Mesendoderm (in vitro differentiated cells): ENCODE results near the gene ZRANB3.
"Not testable (repeated sequence)": the region's sequence is repeated elsewhere in the genome, so short reads cannot be mapped to it uniquely, and the experiment has no call there.

Source experiments
- DNase-seq: peaks from one replicate; pipeline ENCODE4 v3.0.0; 2013
- H2AK5ac ChIP-seq: 2 replicates; pipeline ENCODE4 v1.6.1; 2013; ENCODE audit warnings: low read length, inconsistent platforms
- H2BK120ac ChIP-seq: 2 replicates; pipeline ENCODE4 v1.6.1; 2013; ENCODE audit warnings: low read depth, mild to moderate bottlenecking, low read length, moderate library complexity, mixed read lengths
- H2BK15ac ChIP-seq: replicated peaks from 2 replicates; pipeline ENCODE4 v1.6.1; 2013; ENCODE audit warnings: low read depth, mild to moderate bottlenecking, moderate library complexity
- H2BK5ac ChIP-seq: 2 replicates; pipeline ENCODE4 v1.6.1; 2013; ENCODE audit warnings: low read length, inconsistent platforms
- H3K18ac ChIP-seq: 2 replicates; pipeline ENCODE4 v1.6.1; 2013; ENCODE audit warnings: mild to moderate bottlenecking, low read length, mixed read lengths
- H3K23ac ChIP-seq: one replicate; pipeline ENCODE4 v1.6.1; 2013; ENCODE audit warnings: low read length
- H3K27ac ChIP-seq: 2 replicates; pipeline ENCODE4 v1.5.1; 2013; ENCODE audit warnings: low read depth, mild to moderate bottlenecking, inconsistent platforms, low read length, moderate library complexity
- H3K27me3 ChIP-seq: 2 replicates; pipeline ENCODE4 v1.6.1; 2013; ENCODE audit warnings: low read length, control low read depth, mild to moderate bottlenecking, inconsistent platforms; ENCODE audit not compliant: insufficient read depth, poor library complexity
- H3K36me3 ChIP-seq: 2 replicates; pipeline ENCODE4 v1.6.1; 2013; ENCODE audit warnings: low read length, inconsistent platforms; ENCODE audit not compliant: control insufficient read depth, insufficient read depth
- H3K4ac ChIP-seq: one replicate; pipeline ENCODE4 v1.6.1; 2013; ENCODE audit warnings: low read depth, mild to moderate bottlenecking, low read length, moderate library complexity
- H3K4me1 ChIP-seq: 2 replicates; pipeline ENCODE4 v1.6.1; 2013; ENCODE audit warnings: low read depth, low read length, inconsistent platforms; ENCODE audit not compliant: control insufficient read depth
- H3K4me2 ChIP-seq: 2 replicates; pipeline ENCODE4 v1.6.1; 2013; ENCODE audit warnings: low read length
- H3K4me3 ChIP-seq: 2 replicates; pipeline ENCODE4 v1.5.1; 2013; ENCODE audit warnings: mild to moderate bottlenecking, low read length
- H3K56ac ChIP-seq: one replicate; pipeline ENCODE4 v1.6.1; 2013; ENCODE audit warnings: low read length
- H3K79me1 ChIP-seq: 2 replicates; pipeline ENCODE4 v1.6.1; 2013; ENCODE audit warnings: low read length, inconsistent platforms
- H3K79me2 ChIP-seq: 2 replicates; pipeline ENCODE4 v1.6.1; 2013; ENCODE audit warnings: mild to moderate bottlenecking, low read length; ENCODE audit not compliant: control insufficient read depth, insufficient read depth
- H3K9ac ChIP-seq: 2 replicates; pipeline ENCODE4 v1.6.1; 2013; ENCODE audit warnings: low read length, inconsistent platforms
- H4K5ac ChIP-seq: one replicate; pipeline ENCODE4 v1.6.1; 2013; ENCODE audit warnings: low read length
- H4K8ac ChIP-seq: one replicate; pipeline ENCODE4 v1.6.1; 2013; ENCODE audit warnings: low read depth, mild to moderate bottlenecking, control low read depth, low read length, moderate library complexity
- WGBS: extraction: QIAGEN DNeasy Blood & Tissue Kit; methylation state at CpG from one replicate; pipeline ENCODE4 v1.1.7; 2013; ENCODE audit warnings: low lambda C conversion rate, missing lambda C conversion rate; ENCODE audit not compliant: insufficient coverage; ENCODE audit errors: extremely low coverage; 5-methylcytosine and 5-hydroxymethylcytosine counted together

The ZRANB3 gene

GRCh38 chr2:135456835-135457234, 74.2 kb downstream of the ZRANB3 start:
- no peak overlapping the region for H3K4me2 ChIP-seq
- H3K27ac ChIP-seq = no peak overlapping the region
- H2BK5ac ChIP-seq = no peak overlapping the region
- no peak overlapping the region for H3K23ac ChIP-seq
- H3K18ac ChIP-seq = no peak overlapping the region
- no peak overlapping the region for H3K9ac ChIP-seq
- no peaks in the 10 kb centered on the region for H3K27me3 ChIP-seq
- no peak overlapping the region for H3K4ac ChIP-seq
- H2BK120ac ChIP-seq = no peak overlapping the region
- no peak overlapping the region for H2BK15ac ChIP-seq
- H3K4me1 ChIP-seq = no peaks in the 10 kb centered on the region
- H3K36me3 ChIP-seq = no peaks in the 10 kb centered on the region
- no peak overlapping the region for H3K56ac ChIP-seq
- H4K8ac ChIP-seq = no peak overlapping the region
- WGBS = no CpG with 5 or more reads among the region's 1 CpG
- H4K5ac ChIP-seq = no peak overlapping the region
- H2AK5ac ChIP-seq = no peak overlapping the region
- H3K79me1 ChIP-seq = no peaks in the 10 kb centered on the region
- H3K4me3 ChIP-seq = no peak overlapping the region
- no peak for DNase-seq
- H3K79me2 ChIP-seq = no peaks in the 10 kb centered on the region

- no peak overlapping the region for H3K27ac ChIP-seq
- H2BK120ac ChIP-seq = no peak overlapping the region
- no peak for DNase-seq
- H3K27me3 ChIP-seq = no peaks in the 10 kb centered on the region
- H3K23ac ChIP-seq = no peak overlapping the region
- no peaks in the 10 kb centered on the region for H3K4me1 ChIP-seq
- H4K5ac ChIP-seq = no peak overlapping the region
- no peaks in the 10 kb centered on the region for H3K36me3 ChIP-seq
- H3K18ac ChIP-seq = no peak overlapping the region
- no peak overlapping the region for H4K8ac ChIP-seq
- no peak overlapping the region for H3K4ac ChIP-seq
- no peak overlapping the region for H3K4me2 ChIP-seq
- H3K4me3 ChIP-seq = no peak overlapping the region
- no CpG with 5 or more reads among the region's 2 CpGs for WGBS
- H2AK5ac ChIP-seq = no peak overlapping the region
- no peak overlapping the region for H2BK15ac ChIP-seq
- H3K9ac ChIP-seq = no peak overlapping the region
- no peak overlapping the region for H2BK5ac ChIP-seq
- no peaks in the 10 kb centered on the region for H3K79me1 ChIP-seq
- H3K56ac ChIP-seq = no peak overlapping the region
- no peaks in the 10 kb centered on the region for H3K79me2 ChIP-seq
These were observed 74.6 kb downstream of the ZRANB3 start for GRCh38 chr2:135456431-135456830.

GRCh38 chr2:135454608-135455007, 76.4 kb downstream of the ZRANB3 start:
- H2BK15ac ChIP-seq = no peak overlapping the region
- no peaks in the 10 kb centered on the region for H3K36me3 ChIP-seq
- H3K79me1 ChIP-seq = no peaks in the 10 kb centered on the region
- H3K9ac ChIP-seq = no peak overlapping the region
- no peak overlapping the region for H4K5ac ChIP-seq
- H3K4me1 ChIP-seq = no peaks in the 10 kb centered on the region
- no peak overlapping the region for H2BK120ac ChIP-seq
- H3K27me3 ChIP-seq = no peaks in the 10 kb centered on the region
- no peak for DNase-seq
- no peak overlapping the region for H4K8ac ChIP-seq
- no peak overlapping the region for H3K27ac ChIP-seq
- no peak overlapping the region for H3K56ac ChIP-seq
- no peak overlapping the region for H3K18ac ChIP-seq
- H3K79me2 ChIP-seq = no peaks in the 10 kb centered on the region
- H2AK5ac ChIP-seq = no peak overlapping the region
- H3K4me2 ChIP-seq = no peak overlapping the region
- H2BK5ac ChIP-seq = no peak overlapping the region
- no peak overlapping the region for H3K4me3 ChIP-seq
- no peak overlapping the region for H3K23ac ChIP-seq
- H3K4ac ChIP-seq = no peak overlapping the region
- WGBS = no CpG with 5 or more reads among the region's 1 CpG

- H2BK120ac ChIP-seq, H2BK15ac ChIP-seq, H3K27me3 ChIP-seq, H3K56ac ChIP-seq, H3K4me3 ChIP-seq, H3K18ac ChIP-seq, H3K36me3 ChIP-seq, H3K4me1 ChIP-seq, H4K8ac ChIP-seq, H3K79me1 ChIP-seq, H2BK5ac ChIP-seq, H3K79me2 ChIP-seq, H3K9ac ChIP-seq, H3K27ac ChIP-seq, H2AK5ac ChIP-seq, H3K23ac ChIP-seq, H4K5ac ChIP-seq, H3K4ac ChIP-seq, H3K4me2 ChIP-seq: not testable (repeated sequence)
- no CpG with 5 or more reads among the region's 1 CpG for WGBS
- peak; percentile 4 for DNase-seq
These were observed 78.0 kb downstream of the ZRANB3 start for GRCh38 chr2:135453027-135453426.

- Histone ChIP-seq H3K36me3 (no peaks in the 10 kb centered on the region), H2BK5ac (no peak overlapping the region), H3K18ac (no peak overlapping the region), H3K4me2 (no peak overlapping the region), H2BK120ac (no peak overlapping the region), H3K79me1 (no peaks in the 10 kb centered on the region), H4K5ac (no peak overlapping the region), H3K23ac (no peak overlapping the region), H2BK15ac (no peak overlapping the region), H3K27ac (no peak overlapping the region), H2AK5ac (no peak overlapping the region), H3K4ac (no peak overlapping the region), H4K8ac (no peak overlapping the region), H3K4me3 (no peak overlapping the region), H3K4me1 (no peaks in the 10 kb centered on the region), H3K79me2 (no peaks in the 10 kb centered on the region), H3K56ac (no peak overlapping the region), H3K27me3 (no peaks in the 10 kb centered on the region), H3K9ac (no peak overlapping the region)
- DNase-seq = no peak
- no CpG with 5 or more reads among the region's 1 CpG for WGBS
These were observed 79.1 kb downstream of the ZRANB3 start for GRCh38 chr2:135451966-135452365.

GRCh38 chr2:135443013-135443412, 88.0 kb downstream of the ZRANB3 start:
- H3K23ac ChIP-seq, H3K27ac ChIP-seq, H4K8ac ChIP-seq, H2BK120ac ChIP-seq, H2AK5ac ChIP-seq, H3K36me3 ChIP-seq, H3K27me3 ChIP-seq, H3K4me1 ChIP-seq, H3K4ac ChIP-seq, H3K4me3 ChIP-seq, H3K18ac ChIP-seq, H2BK15ac ChIP-seq, DNase-seq, H4K5ac ChIP-seq, H3K79me1 ChIP-seq, H2BK5ac ChIP-seq, H3K79me2 ChIP-seq, H3K4me2 ChIP-seq, H3K56ac ChIP-seq, H3K9ac ChIP-seq: not testable (repeated sequence)
- no CpG with 5 or more reads among the region's 5 CpGs for WGBS
